ENCODE data around the gene FUBP1.
"Not testable (repeated sequence)": the region's sequence is repeated elsewhere in the genome, so short reads cannot be mapped to it uniquely, and the experiment has no call there.

FUBP1 gene

DNA sequence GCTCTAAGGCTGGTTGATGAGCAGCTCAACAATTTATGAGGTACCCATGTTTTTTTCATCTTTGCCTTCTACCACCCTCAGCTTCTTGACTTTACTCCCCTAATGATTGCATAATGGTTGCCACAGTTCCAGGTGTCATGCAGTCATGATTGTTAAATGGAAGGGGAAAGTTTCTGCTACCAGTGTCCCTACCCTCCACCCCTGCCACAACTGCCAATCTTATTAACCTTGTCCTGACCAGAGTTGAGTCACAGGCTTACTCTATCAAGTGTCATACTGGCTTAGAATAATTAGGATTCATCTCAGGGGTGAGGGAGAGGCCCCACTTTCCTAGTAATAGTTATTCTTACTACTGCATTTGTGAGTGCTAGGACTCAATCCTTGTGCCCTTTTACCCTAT, 7.9 kb upstream of the FUBP1 start:
- DNase-seq, result no peak
- TF ChIP-seq, protein P1, sequence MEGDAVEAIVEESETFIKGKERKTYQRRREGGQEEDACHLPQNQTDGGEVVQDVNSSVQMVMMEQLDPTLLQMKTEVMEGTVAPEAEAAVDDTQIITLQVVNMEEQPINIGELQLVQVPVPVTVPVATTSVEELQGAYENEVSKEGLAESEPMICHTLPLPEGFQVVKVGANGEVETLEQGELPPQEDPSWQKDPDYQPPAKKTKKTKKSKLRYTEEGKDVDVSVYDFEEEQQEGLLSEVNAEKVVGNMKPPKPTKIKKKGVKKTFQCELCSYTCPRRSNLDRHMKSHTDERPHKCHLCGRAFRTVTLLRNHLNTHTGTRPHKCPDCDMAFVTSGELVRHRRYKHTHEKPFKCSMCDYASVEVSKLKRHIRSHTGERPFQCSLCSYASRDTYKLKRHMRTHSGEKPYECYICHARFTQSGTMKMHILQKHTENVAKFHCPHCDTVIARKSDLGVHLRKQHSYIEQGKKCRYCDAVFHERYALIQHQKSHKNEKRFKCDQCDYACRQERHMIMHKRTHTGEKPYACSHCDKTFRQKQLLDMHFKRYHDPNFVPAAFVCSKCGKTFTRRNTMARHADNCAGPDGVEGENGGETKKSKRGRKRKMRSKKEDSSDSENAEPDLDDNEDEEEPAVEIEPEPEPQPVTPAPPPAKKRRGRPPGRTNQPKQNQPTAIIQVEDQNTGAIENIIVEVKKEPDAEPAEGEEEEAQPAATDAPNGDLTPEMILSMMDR (IDR thresholded peaks at IDR 0.05; ENCODE audit: low read length), result no peak
- TF ChIP-seq EZH2 (optimal IDR thresholded peaks at IDR 0.05; ENCODE audit: low read depth, low read length) (no peak), EZH2phosphoT487 (IDR thresholded peaks at IDR 0.05; ENCODE audit: low read length) (no peak)

DNA sequence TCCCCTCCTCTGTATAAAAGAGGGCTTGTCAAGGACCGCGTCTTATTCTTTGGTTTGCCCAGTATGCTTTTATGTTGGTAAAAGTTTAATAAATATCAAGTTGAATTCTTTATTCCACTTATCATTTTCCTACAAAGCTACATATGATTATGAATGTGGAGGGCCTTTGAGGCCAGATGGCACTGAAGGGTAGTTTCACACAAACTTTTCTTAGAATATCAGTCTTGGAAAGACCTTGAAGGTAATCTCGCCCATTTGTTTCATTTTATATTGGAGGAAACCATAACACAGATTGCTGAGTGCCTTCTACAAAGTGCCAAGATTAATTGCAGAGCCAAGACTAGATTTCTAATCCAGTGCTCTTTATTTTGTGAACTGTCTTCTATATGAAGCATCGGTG, 5.8 kb upstream of the FUBP1 start:
- no peak for DNase-seq
- Histone ChIP-seq H3F3A (ENCODE audit: insufficient read depth, low read length) (peaks cover 1% of the 10 kb centered on the region; the same call in 1 of the 2 replicates), H2AFZ (ENCODE audit: low read length) (no peak overlapping the region), H3K27ac (ENCODE audit: low read length) (no peak overlapping the region), H3K4me3 (ENCODE audit: low read length) (no peak overlapping the region), H3K79me2 (ENCODE audit: low read length) (peaks cover 35% of the 10 kb centered on the region), H4K20me1 (ENCODE audit: insufficient read depth, low read length) (no peaks in the 10 kb centered on the region), H3K9ac (ENCODE audit: low read length) (no peak overlapping the region), H3K9me3 (replicated peaks; ENCODE audit: insufficient read depth, low read length) (no peaks in the 10 kb centered on the region), H3K4me2 (ENCODE audit: low read depth, low read length) (no peak overlapping the region), H3K9me2 (replicated peaks; ENCODE audit: insufficient read depth, low read length) (no peaks in the 10 kb centered on the region), H3K4me1 (ENCODE audit: low read length) (no peaks in the 10 kb centered on the region; the same call in 1 of the 2 replicates), H3K27me3 (replicated peaks; ENCODE audit: insufficient read depth, low read length) (no peaks in the 10 kb centered on the region), H3K36me3 (replicated peaks; ENCODE audit: insufficient read depth, low read length) (no peaks in the 10 kb centered on the region)
- TF ChIP-seq EZH2phosphoT487 (IDR thresholded peaks at IDR 0.05; ENCODE audit: low read length) (no peak), EZH2 (optimal IDR thresholded peaks at IDR 0.05; ENCODE audit: low read depth, low read length) (no peak)
- TF ChIP-seq, protein P1 (IDR thresholded peaks at IDR 0.05; ENCODE audit: low read length), result no peak

More for the DNA sequence above, 7.9 kb upstream of the FUBP1 start:
- H3K79me2 ChIP-seq (ENCODE audit: low read length), result peaks cover 16% of the 10 kb centered on the region; the same call in 1 of the 2 replicates
- H3K36me3 ChIP-seq (replicated peaks; ENCODE audit: insufficient read depth, low read length), result no peaks in the 10 kb centered on the region
- H3K27ac ChIP-seq (ENCODE audit: low read length), result no peak overlapping the region
- no peak overlapping the region for H3K4me2 ChIP-seq (ENCODE audit: low read depth, low read length)
- H3K9me2 ChIP-seq (replicated peaks; ENCODE audit: insufficient read depth, low read length), result no peaks in the 10 kb centered on the region
- no peak overlapping the region for H3K9ac ChIP-seq (ENCODE audit: low read length)
- no peak overlapping the region for H2AFZ ChIP-seq (ENCODE audit: low read length)
- no peaks in the 10 kb centered on the region for H3K9me3 ChIP-seq (replicated peaks; ENCODE audit: insufficient read depth, low read length)
- H3F3A ChIP-seq (ENCODE audit: insufficient read depth, low read length), result no peaks in the 10 kb centered on the region
- no peaks in the 10 kb centered on the region for H3K4me1 ChIP-seq (ENCODE audit: low read length)
- H4K20me1 ChIP-seq (ENCODE audit: insufficient read depth, low read length), result no peaks in the 10 kb centered on the region
- no peak overlapping the region for H3K4me3 ChIP-seq (ENCODE audit: low read length)
- no peaks in the 10 kb centered on the region for H3K27me3 ChIP-seq (replicated peaks; ENCODE audit: insufficient read depth, low read length)

DNA sequence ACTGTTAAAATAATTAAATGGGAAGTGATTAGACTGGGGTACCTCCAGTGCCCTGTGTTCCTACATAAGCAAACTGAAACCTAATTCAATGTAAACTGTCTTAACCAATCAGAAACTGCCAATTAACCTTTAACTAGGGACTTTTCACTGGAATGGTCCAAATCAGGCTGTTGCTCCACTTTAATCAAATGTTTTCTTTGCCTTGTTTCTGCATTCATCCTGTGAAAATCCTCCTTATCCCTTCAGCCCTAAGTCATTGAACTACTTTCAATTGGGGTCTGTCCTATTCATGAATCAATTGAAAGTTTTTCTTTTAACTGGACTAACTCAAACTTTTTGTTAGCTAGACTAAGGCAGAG, 5.1 kb upstream of the FUBP1 start:
- Histone ChIP-seq H3K4me2 (ENCODE audit: low read depth, low read length) (no peak overlapping the region), H3K27me3 (replicated peaks; ENCODE audit: insufficient read depth, low read length) (no peaks in the 10 kb centered on the region), H3K79me2 (ENCODE audit: low read length) (peaks cover 35% of the 10 kb centered on the region), H2AFZ (ENCODE audit: low read length) (no peak overlapping the region), H3F3A (ENCODE audit: insufficient read depth, low read length) (peaks cover 7% of the 10 kb centered on the region), H3K27ac (ENCODE audit: low read length) (no peak overlapping the region), H3K9me2 (replicated peaks; ENCODE audit: insufficient read depth, low read length) (no peaks in the 10 kb centered on the region), H3K9me3 (replicated peaks; ENCODE audit: insufficient read depth, low read length) (no peaks in the 10 kb centered on the region), H3K9ac (ENCODE audit: low read length) (no peak overlapping the region), H3K36me3 (replicated peaks; ENCODE audit: insufficient read depth, low read length) (no peaks in the 10 kb centered on the region), H3K4me3 (ENCODE audit: low read length) (no peak overlapping the region), H3K4me1 (ENCODE audit: low read length) (no peaks in the 10 kb centered on the region; the same call in 1 of the 2 replicates), H4K20me1 (ENCODE audit: insufficient read depth, low read length) (no peaks in the 10 kb centered on the region)
- DNase-seq, result no peak
- TF ChIP-seq, protein P1 (IDR thresholded peaks at IDR 0.05; ENCODE audit: low read length), result no peak
- TF ChIP-seq EZH2 (optimal IDR thresholded peaks at IDR 0.05; ENCODE audit: low read depth, low read length) (no peak), EZH2phosphoT487 (IDR thresholded peaks at IDR 0.05; ENCODE audit: low read length) (no peak)

DNA sequence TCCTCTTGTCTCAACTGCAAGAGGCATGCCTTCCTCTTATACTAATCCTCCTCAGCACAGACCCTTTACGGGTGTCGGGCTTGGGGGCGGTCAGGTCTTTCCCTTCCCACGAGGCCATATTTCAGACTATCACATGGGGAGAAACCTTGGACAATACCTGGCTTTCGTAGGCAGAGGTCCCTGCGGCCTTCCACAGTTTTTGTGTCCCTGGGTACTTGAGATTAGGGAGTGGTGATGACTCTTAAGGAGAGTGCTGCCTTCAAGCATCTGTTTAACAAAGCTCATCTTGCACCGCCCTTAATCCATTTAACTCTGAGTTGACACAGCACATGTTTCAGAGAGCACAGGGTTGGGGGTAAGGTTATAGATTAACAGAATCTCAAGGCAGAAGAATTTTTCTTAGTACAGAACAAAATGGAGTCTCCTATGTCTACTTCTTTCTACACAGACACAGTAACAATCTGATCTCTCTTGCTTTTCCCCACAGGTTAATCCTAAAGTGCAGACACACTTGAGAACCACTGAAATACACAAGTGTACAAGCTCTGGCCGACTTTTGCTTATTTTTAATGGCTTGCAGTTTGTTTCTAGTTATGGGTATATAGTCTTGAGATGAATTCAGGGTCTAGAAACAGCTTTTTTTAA, 4.6 kb upstream of the FUBP1 start:
- not testable (repeated sequence) for H3K9me2 ChIP-seq (replicated peaks; ENCODE audit: insufficient read depth, low read length); DNase-seq; H3K36me3 ChIP-seq (replicated peaks; ENCODE audit: insufficient read depth, low read length); H3K4me3 ChIP-seq (ENCODE audit: low read length); H4K20me1 ChIP-seq (ENCODE audit: insufficient read depth, low read length); H2AFZ ChIP-seq (ENCODE audit: low read length); H3K9ac ChIP-seq (ENCODE audit: low read length); H3K27ac ChIP-seq (ENCODE audit: low read length); H3K4me1 ChIP-seq (ENCODE audit: low read length); H3K27me3 ChIP-seq (replicated peaks; ENCODE audit: insufficient read depth, low read length); H3K9me3 ChIP-seq (replicated peaks; ENCODE audit: insufficient read depth, low read length); H3K4me2 ChIP-seq (ENCODE audit: low read depth, low read length)
- H3F3A ChIP-seq (ENCODE audit: insufficient read depth, low read length), result peaks cover 11% of the 10 kb centered on the region
- peaks cover 40% of the 10 kb centered on the region for H3K79me2 ChIP-seq (ENCODE audit: low read length)
